Pancreas (tissue), 10 donors: ENCODE data around the gene MOCOS. TPM values are rescaled to one million over a fixed set of nuclear protein-coding genes. Genes with fewer than 3 reads are reported as not detected.

Experiments
- ATAC-seq, 4 donors: fragments of 200-7000 bp; cut with Tn5 transposase; one replicate each; pipeline versions ENCODE4 v1.8.0 to v1.9.1; 2020; ENCODE audit warnings: mild to moderate bottlenecking in 4 of 4, moderate library complexity in 4 of 4
- DNase-seq, 6 donors: peaks; one replicate each; pipeline ENCODE4 v3.0.0-alpha.2; 2020
- FAIRE-seq: peaks from 2 replicates; lab custom pipeline; 2012; peaks lifted over from hg19 to GRCh38; lab: Jason Lieb, UNC
- H3K27ac ChIP-seq, 4 donors: fragments of 200-600 bp; sonication (generic); 1 replicate in 3 of 4; 2 replicates in 1 of 4; pipeline versions ENCODE4 v1.5.0 to v1.8.0; 2020
- H3K27me3 ChIP-seq, 4 donors: fragments of 200-600 bp; one replicate each; pipeline ENCODE4 v1.8.0; 2021
- H3K36me3 ChIP-seq, 3 donors: fragments of 200-600 bp; sonication (generic) in 1 of 3; one replicate each; pipeline versions ENCODE4 v1.5.0 to v1.8.0; 2020 to 2021
- H3K4me1 ChIP-seq, 3 donors: fragments of 200-600 bp; one replicate each; pipeline ENCODE4 v1.8.0; 2021
- H3K4me3 ChIP-seq, 4 donors: fragments of 200-600 bp; sonication (generic) in 2 of 4; one replicate each; pipeline versions ENCODE4 v1.5.0 to v1.8.0; 2020 to 2021
- H3K9me3 ChIP-seq, 4 donors: fragments of 200-600 bp; one replicate each; pipeline ENCODE4 v1.8.0; 2021
- CTCF ChIP-seq, 4 donors: fragments of 200-600 bp; sonication (generic) in 3 of 4; IDR thresholded peaks; one replicate each; pipeline versions ENCODE4 v1.5.0 to v1.8.0; 2021; ENCODE audit warnings: antibody characterized with exemption in 4 of 4
- WGBS, 2 donors: extraction: QIAGEN DNeasy Blood & Tissue Kit; methylation state at CpG; one replicate each; pipeline ENCODE4 v1.1.7; 2013; 5-methylcytosine and 5-hydroxymethylcytosine counted together
- intact Hi-C, 3 donors: fragments of 100-400 bp; cut with DNase I; formaldehyde crosslinking; loops; one replicate each; pipeline versions ENCODE4 v1.11.1 to v1.14.2; 2022
- polyA plus RNA-seq, 2 donors: library from polyadenylated mRNA; stranded (reverse); fragments of 200-250 nt; gene quantifications; one replicate each; pipeline ENCODE4 v1.2.3, GENCODE V29; 2013
- total RNA-seq, 6 donors: library from RNA; stranded (reverse); fragmentation: NEBNext Ultra II Directional in 4 of 6; extraction: Animal tissue kit (Norgen Biotek cat#: 25700) in 4 of 6; gene quantifications; one replicate each; pipeline versions ENCODE4 v1.2.1 to v1.2.4, GENCODE V29; 2021 to 2023
- donor health status: healthy with polysubstance abuse.
- donor health status: DM: no; HTN: no; CAD: no; lungs with moderate emphysema.
- donor health status: DM: no; HTN: no; CAD: no.
- donor health status: control.
- donor health status: control.
- donor health status: Bipolar disorder and iron deficiency.
- donor health status: DM: yes; HTN: yes; CAD: no.
- donor health status: DM: no; HTN: no; CAD: no.
- donor health status: DM: no; HTN: no; CAD: no.
- donor health status: DM: yes; HTN: yes; CAD: no.

MOCOS gene
- total and polyA plus RNA-seq, 8 donors = 0.49 to 1.6 (median 0.92) TPM

GRCh38 chr18:36275561-36275960, 88.3 kb downstream of the MOCOS start:
- intact Hi-C loops = no loop called here
- FAIRE-seq (no peak), ATAC-seq (no peak), DNase-seq (no peak)
- Histone ChIP-seq H3K27me3 (no peaks in the 10 kb centered on the region), H3K27ac (no peak overlapping the region), H3K4me1 (no peaks in the 10 kb centered on the region), H3K9me3 (no peaks in the 10 kb centered on the region), H3K4me3 (no peak overlapping the region), H3K36me3 (no peaks in the 10 kb centered on the region)
- WGBS, 2 donors = 83 to 91% methylated on average over 1 of the region's 1 CpG
- TF ChIP-seq CTCF (IDR thresholded peaks at IDR 0.05) = no peak

- no peak for FAIRE-seq
- TF ChIP-seq CTCF (IDR thresholded peaks at IDR 0.05) = no peak
- no peak for ATAC-seq
- Histone ChIP-seq H3K4me3 (no peak overlapping the region), H3K36me3 (no peaks in the 10 kb centered on the region), H3K4me1 (no peaks in the 10 kb centered on the region), H3K27ac (no peak overlapping the region), H3K9me3 (no peaks in the 10 kb centered on the region), H3K27me3 (no peaks in the 10 kb centered on the region)
- WGBS, 2 donors = 57 to 70% methylated on average over 3 of the region's 3 CpGs
- no peak for DNase-seq
- intact Hi-C loops = no loop called here
These were observed 91.7 kb downstream of the MOCOS start for GRCh38 chr18:36279001-36279400.

GRCh38 chr18:36281936-36282335, 94.6 kb downstream of the MOCOS start:
- Histone ChIP-seq H3K27ac (no peak overlapping the region), H3K4me3 (no peak overlapping the region), H3K27me3 (no peaks in the 10 kb centered on the region), H3K9me3 (no peaks in the 10 kb centered on the region), H3K36me3 (no peaks in the 10 kb centered on the region), H3K4me1 (no peaks in the 10 kb centered on the region)
- intact Hi-C loops = loop anchor here in 2 of 3 donors (5.0 to 10.0 kb wide), 5 partner anchors 187 to 527 kb away; no protein-coding TSS in a partner anchor
- WGBS, 2 donors = 29 to 48% methylated on average over 3 of the region's 3 CpGs
- ATAC-seq (no peak), FAIRE-seq (no peak), DNase-seq (no peak)
- TF ChIP-seq CTCF (IDR thresholded peaks at IDR 0.05) = no peak

- no peaks in the 10 kb centered on the region for H3K9me3 ChIP-seq
- H3K27ac ChIP-seq = no peak overlapping the region
- H3K4me1 ChIP-seq = no peaks in the 10 kb centered on the region
- ATAC-seq = no peak
- DNase-seq = no peak
- no peaks in the 10 kb centered on the region for H3K36me3 ChIP-seq
- no peak for FAIRE-seq
- H3K4me3 ChIP-seq = no peak overlapping the region
- no peaks in the 10 kb centered on the region for H3K27me3 ChIP-seq
- intact Hi-C loops = loop anchor here in 2 of 3 donors (5.0 to 10.0 kb wide), 5 partner anchors 189 to 529 kb away; no protein-coding TSS in a partner anchor
- WGBS, 2 donors = 45 to 62% methylated on average over 6 of the region's 6 CpGs
- TF ChIP-seq CTCF (IDR thresholded peaks at IDR 0.05) = no peak
These were observed 96.2 kb downstream of the MOCOS start for GRCh38 chr18:36283448-36283847.

GRCh38 chr18:36284268-36284667, 97.0 kb downstream of the MOCOS start:
- Histone ChIP-seq H3K27ac (no peak overlapping the region), H3K27me3 (no peaks in the 10 kb centered on the region), H3K4me3 (no peak overlapping the region), H3K4me1 (no peaks in the 10 kb centered on the region), H3K9me3 (no peaks in the 10 kb centered on the region), H3K36me3 (no peaks in the 10 kb centered on the region)
- WGBS, 2 donors = 47 to 56% methylated on average over 4 of the region's 4 CpGs
- no peak for FAIRE-seq
- intact Hi-C loops = loop anchor here in 2 of 3 donors (5.0 to 10.0 kb wide), 5 partner anchors 189 to 529 kb away; no protein-coding TSS in a partner anchor
- ATAC-seq = no peak
- no peak for DNase-seq
- TF ChIP-seq CTCF (IDR thresholded peaks at IDR 0.05) = no peak
